ENCODE data around the gene C12orf42. TPM values are rescaled to one million over a fixed set of nuclear protein-coding genes. Genes with fewer than 3 reads are reported as not detected.

C12orf42 gene
- total RNA-seq, 2 experiments from 2014 or later = not detected

DNA sequence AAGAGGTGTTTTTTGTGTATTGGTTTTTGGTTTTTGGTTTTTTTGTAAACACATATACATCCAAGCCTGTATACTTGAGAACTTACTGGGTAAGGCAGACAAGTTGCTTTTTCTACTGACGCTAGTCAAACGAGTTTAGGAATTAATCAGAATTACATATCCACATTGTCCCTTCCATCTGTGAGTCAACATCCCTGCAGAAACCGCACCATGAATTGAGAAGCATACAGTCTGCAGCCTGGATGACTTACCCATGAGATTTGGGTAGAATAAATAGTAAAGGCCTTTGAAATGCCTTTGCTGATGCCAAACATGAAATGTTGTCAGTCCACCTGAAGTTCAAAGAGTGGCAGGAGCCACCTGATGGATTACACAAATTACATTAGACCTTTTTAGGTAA, 21.4 kb upstream of the C12orf42 start:
- ChIA-PET POLR2A (no interaction called here), CTCF (no interaction called here)
- DNase-seq = no peak
- peaks cover 4% of the 10 kb centered on the region for H3K4me1 Mint-ChIP-seq (ENCODE audit: low read depth)
- no peak overlapping the region for H3K4me3 Mint-ChIP-seq
- peaks cover 6% of the 10 kb centered on the region for H3K9me3 Mint-ChIP-seq
- H3K36me3 Mint-ChIP-seq = no peaks in the 10 kb centered on the region
- intact Hi-C loops (cut with micrococcal nuclease) = no loop called here
- H3K27me3 Mint-ChIP-seq = peaks cover 2% of the 10 kb centered on the region
- H3K27ac Mint-ChIP-seq = no peak overlapping the region

DNA sequence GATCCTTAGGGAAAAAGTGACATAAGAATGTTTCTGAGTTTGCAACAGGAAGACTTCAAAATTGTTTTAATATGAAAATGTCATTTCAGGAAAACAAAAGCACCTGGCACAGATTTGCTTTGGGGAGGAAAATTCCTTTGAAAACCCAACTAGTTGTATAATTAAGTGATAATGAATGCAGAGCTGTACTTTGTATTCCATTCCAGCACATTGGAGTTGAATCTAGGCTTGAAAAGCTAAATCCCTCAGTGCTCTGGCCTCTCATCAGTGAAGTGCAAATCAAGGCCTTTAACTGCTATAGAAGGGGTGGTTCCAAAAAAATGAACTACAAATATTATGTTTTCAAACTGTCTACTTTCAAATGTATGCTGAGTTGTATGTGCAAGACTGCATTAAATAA, 19.6 kb upstream of the C12orf42 start:
- POLR2A ChIA-PET = no interaction called here
- no peaks in the 10 kb centered on the region for H3K36me3 Mint-ChIP-seq
- H3K27ac Mint-ChIP-seq = no peak overlapping the region
- no peak for DNase-seq
- peaks cover 6% of the 10 kb centered on the region for H3K9me3 Mint-ChIP-seq
- peaks cover 4% of the 10 kb centered on the region for H3K4me1 Mint-ChIP-seq (ENCODE audit: low read depth)
- no peak overlapping the region for H3K4me3 Mint-ChIP-seq
- H3K27me3 Mint-ChIP-seq = peaks cover 2% of the 10 kb centered on the region
- intact Hi-C loops (cut with micrococcal nuclease) = no loop called here
- CTCF ChIA-PET = interaction anchor here (0.9 kb wide), 1 partner anchor 33 kb away, joined by 3 read pairs; no protein-coding TSS in a partner anchor

DNA sequence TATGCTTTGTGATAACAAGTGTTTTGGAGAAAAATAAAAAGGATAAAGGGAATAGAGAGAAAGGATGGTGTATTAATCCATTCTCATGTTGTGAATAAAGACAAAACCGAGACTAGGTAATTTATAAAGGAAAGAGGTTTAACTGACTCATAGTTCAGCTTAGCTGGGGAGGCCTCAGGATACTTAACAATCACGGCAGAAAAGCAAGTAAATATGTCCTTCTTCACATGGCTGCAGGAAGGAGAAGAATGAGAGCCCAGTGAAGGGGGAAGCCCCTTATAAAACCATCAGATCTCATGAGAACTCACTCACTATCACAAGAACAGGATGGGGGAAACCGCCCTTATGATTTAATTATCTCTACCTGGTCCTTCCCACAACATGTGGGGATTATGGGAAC, 18.1 kb upstream of the C12orf42 start:
- intact Hi-C loops (cut with micrococcal nuclease) = no loop called here
- Mint-ChIP-seq H3K27ac (no peak overlapping the region), H3K4me1 (ENCODE audit: low read depth) (peaks cover 4% of the 10 kb centered on the region), H3K4me3 (no peak overlapping the region), H3K27me3 (peaks cover 2% of the 10 kb centered on the region), H3K36me3 (no peaks in the 10 kb centered on the region), H3K9me3 (peaks cover 6% of the 10 kb centered on the region)
- DNase-seq = no peak
- POLR2A ChIA-PET = no interaction called here
- CTCF ChIA-PET = no interaction called here

DNA sequence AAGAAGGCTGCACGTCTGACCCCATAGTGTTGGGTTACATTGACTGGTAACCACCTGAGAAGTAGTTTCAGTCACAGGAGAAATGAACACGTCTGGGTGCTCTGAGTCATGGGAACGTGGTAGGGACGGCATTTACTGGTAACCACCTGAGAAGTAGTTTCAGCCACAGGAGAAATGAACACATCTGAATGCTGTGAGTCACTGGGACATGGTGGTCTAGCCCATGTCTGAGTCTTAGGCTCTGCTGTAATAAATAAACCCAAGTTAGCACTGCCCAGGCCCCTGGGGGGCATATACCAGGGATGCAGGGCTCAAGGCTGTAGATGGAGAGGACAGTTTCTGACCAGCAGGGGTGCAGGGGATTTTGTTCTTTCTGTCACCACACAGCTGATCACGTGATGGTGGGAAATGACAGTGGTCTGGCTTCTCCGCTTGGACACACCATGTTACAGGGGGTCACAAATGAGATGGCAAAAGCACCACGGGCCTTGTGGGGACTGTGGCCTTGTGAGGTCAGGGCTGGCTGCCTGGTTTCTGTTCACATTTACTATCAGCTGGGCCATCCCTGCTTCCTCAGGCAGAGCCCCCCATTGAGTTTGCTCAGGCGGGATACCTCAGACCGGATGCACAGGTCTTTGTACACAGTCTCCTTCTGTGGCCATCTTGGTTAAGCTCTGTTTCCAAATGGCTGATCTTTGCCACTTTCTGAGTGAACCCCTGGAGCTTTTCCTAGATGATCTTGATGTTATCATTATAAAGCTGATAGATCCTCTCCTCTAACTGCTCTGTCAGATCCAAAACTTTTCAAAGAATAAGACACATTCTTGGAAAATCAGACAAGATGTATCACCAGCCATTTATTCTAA, 9.8 kb upstream of the C12orf42 start:
- CTCF ChIA-PET = interaction anchor here (1.0 kb wide), 1 partner anchor 43 kb away, joined by 3 read pairs; no protein-coding TSS in a partner anchor
- POLR2A ChIA-PET = no interaction called here
- intact Hi-C loops (cut with micrococcal nuclease) = loop anchor here (1.0 to 2.0 kb wide), 8 partner anchors 9 to 627 kb away; no protein-coding TSS in a partner anchor
- H3K4me1 Mint-ChIP-seq (ENCODE audit: low read depth) = peaks cover 20% of the 10 kb centered on the region
- H3K36me3 Mint-ChIP-seq = no peaks in the 10 kb centered on the region
- peak; percentile 86 for DNase-seq
- no peak overlapping the region for H3K27ac Mint-ChIP-seq
- H3K9me3 Mint-ChIP-seq = no peaks in the 10 kb centered on the region
- H3K27me3 Mint-ChIP-seq = peaks cover 5% of the 10 kb centered on the region
- no peak overlapping the region for H3K4me3 Mint-ChIP-seq

DNA sequence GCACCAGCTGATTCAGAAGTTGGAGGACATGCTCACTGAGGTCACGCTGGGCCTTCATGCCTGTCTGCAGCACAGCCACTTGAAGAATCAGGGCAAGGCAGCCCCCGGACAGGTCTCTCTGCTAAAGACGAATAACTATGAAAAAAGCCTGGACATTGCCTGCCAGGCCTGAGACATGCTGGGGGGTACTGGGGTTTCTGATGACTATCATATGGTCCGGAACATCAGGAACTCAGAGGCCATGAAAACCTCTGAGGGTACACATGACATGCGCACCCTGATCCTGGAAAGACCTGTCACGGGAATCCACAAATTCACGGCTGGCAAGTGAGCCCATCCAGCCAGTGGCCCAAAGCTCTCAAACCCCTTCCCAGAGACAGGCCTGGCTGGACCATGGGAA, 8.8 kb upstream of the C12orf42 start:
- Mint-ChIP-seq H3K4me3 (no peak overlapping the region), H3K36me3 (no peaks in the 10 kb centered on the region), H3K27ac (no peak overlapping the region), H3K4me1 (ENCODE audit: low read depth) (peaks cover 22% of the 10 kb centered on the region), H3K27me3 (peaks cover 5% of the 10 kb centered on the region), H3K9me3 (no peaks in the 10 kb centered on the region)
- no peak for DNase-seq
- intact Hi-C loops (cut with micrococcal nuclease) = loop anchor here (1.0 to 2.0 kb wide), 8 partner anchors 8 to 626 kb away; no protein-coding TSS in a partner anchor
- CTCF ChIA-PET = interaction anchor here (1.3 kb wide), 2 partner anchors 9 to 44 kb away, joined by 3 to 4 read pairs; partner anchors contain the start of gene C12orf42
- POLR2A ChIA-PET = no interaction called here

DNA sequence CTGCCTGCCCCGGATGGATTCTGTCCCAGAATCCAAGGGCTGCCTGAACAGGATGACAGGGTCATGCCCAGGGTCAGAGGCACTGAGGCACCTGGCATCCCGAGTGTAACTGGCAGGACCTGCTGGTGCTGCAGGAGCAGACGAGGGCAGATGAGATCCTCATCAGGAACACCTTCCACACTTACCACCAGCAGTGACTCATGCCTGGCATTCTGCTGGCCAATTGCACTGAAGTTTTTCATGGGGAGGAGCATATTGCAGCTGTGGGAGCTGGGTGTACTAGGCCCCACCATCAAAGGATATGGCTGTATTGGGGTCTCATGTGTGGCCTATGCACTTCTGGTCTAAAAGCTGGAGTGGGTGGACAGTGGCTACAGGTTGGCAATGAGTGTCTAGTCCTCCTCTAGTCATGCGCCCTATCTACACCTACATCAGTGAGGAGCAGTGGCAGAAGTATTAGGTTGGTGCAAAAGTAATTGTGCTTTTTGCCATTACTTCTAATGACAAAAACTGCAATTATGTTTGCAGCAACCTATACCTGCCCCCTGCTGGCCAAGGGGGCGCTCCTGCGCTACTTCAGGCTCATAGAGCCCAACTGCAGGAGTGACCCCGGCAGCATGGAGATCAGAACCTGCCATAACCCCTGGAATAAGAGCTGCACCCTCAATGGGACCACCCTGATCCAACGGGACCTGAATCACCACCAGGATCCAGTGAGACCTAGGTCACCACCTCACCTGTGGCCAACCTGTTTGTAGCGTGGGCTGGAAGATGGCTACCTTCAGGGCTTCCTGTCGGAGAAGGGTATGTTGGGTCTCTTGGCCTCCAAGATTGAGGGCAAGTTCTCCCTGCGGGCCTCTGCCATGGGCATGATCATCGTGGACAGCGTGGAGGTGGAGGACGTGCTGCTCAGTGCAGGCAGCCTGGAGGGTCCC, 8.0 kb upstream of the C12orf42 start:
- CTCF ChIA-PET = interaction anchor here (1.1 to 1.3 kb wide), 3 partner anchors 8 to 620 kb away, joined by 3 to 4 read pairs (median 3); partner anchors contain the start of gene C12orf42
- DNase-seq = peak; percentile 60
- intact Hi-C loops (cut with micrococcal nuclease) = loop anchor here (2.0 kb wide), 2 partner anchors 555 to 621 kb away; no protein-coding TSS in a partner anchor
- POLR2A ChIA-PET = no interaction called here
- Mint-ChIP-seq H3K9me3 (no peaks in the 10 kb centered on the region), H3K4me3 (no peak overlapping the region), H3K27ac (no peak overlapping the region), H3K36me3 (no peaks in the 10 kb centered on the region), H3K4me1 (ENCODE audit: low read depth) (peaks cover 29% of the 10 kb centered on the region), H3K27me3 (peaks cover 5% of the 10 kb centered on the region)

DNA sequence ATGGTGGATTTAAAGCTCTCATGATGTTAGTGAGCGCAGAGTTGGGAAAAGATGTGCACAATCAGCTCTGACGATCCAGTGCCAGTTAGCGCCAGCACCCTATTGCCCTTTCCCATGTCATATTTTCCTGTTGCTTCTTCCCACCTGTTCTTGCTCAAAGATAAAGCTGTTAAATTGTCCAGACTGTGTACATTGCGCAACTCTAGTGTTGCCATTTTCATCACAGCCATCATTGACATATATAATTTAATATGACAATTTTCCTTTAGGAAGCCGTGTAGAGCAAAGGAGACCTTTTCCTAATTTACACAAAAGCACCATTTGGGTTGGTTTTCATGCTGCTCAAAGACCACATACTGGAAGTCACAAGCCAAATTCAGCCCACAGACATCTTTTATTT, 5.7 kb upstream of the C12orf42 start:
- Mint-ChIP-seq H3K4me1 (ENCODE audit: low read depth) (peaks cover 33% of the 10 kb centered on the region), H3K27ac (no peak overlapping the region), H3K9me3 (peaks cover 6% of the 10 kb centered on the region), H3K36me3 (no peaks in the 10 kb centered on the region), H3K27me3 (peaks cover 10% of the 10 kb centered on the region), H3K4me3 (no peak overlapping the region)
- CTCF ChIA-PET = interaction anchor here (1.0 kb wide), 1 partner anchor 47 kb away, joined by 5 read pairs; no protein-coding TSS in a partner anchor
- no peak for DNase-seq
- POLR2A ChIA-PET = no interaction called here
- intact Hi-C loops (cut with micrococcal nuclease) = no loop called here

DNA sequence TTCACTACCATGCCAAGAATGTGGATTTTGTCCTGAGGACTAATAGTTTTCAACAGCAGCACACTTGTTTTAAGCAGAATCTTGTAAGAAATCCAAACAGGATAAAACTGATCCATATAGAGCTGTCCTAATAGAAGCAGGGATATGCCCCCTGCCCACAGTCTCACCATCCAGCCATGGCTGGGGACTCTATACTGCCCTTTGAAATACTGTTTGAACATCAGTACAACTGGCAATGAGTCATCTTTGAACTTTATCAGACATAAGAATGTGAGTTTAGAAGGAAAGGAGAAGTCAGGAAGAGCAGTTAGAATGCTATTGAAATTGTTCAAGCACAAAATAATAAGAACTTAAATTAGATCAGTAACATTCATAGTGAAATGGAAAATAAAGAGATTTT, 3.8 kb upstream of the C12orf42 start:
- DNase-seq = no peak
- Mint-ChIP-seq H3K27ac (no peak overlapping the region), H3K4me3 (no peak overlapping the region), H3K9me3 (peaks cover 6% of the 10 kb centered on the region), H3K27me3 (peaks cover 19% of the 10 kb centered on the region), H3K4me1 (ENCODE audit: low read depth) (peaks cover 30% of the 10 kb centered on the region), H3K36me3 (no peaks in the 10 kb centered on the region)
- POLR2A ChIA-PET = no interaction called here
- CTCF ChIA-PET = no interaction called here
- intact Hi-C loops (cut with micrococcal nuclease) = loop anchor here (1.0 to 5.0 kb wide), 4 partner anchors 42 to 429 kb away; no protein-coding TSS in a partner anchor

DNA sequence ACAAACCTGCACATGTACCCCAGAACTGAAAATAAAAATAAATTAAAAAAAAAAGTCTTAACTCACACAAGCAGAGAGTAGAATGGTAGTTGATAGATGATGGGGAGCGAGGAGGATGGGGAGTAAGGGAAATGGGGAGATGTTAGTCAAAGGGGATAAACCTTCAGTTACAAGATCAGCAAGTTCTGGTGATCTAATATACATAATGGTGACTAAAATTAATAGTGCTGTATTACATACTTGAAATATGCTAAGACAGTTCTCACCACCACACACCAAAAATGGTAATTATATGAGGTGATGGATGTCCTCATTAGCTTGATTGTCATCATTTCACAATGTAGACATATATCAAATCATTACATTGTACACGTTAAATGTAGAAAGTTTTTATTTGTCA, 3.2 kb upstream of the C12orf42 start:
- peak overlapping the region; percentile 14 for H3K27ac Mint-ChIP-seq
- peaks cover 31% of the 10 kb centered on the region for H3K4me1 Mint-ChIP-seq (ENCODE audit: low read depth)
- intact Hi-C loops (cut with micrococcal nuclease) = loop anchor here (1.0 to 5.0 kb wide), 4 partner anchors 42 to 430 kb away; no protein-coding TSS in a partner anchor
- peaks cover 23% of the 10 kb centered on the region for H3K27me3 Mint-ChIP-seq
- ChIA-PET POLR2A (no interaction called here), CTCF (no interaction called here)
- no peak overlapping the region for H3K4me3 Mint-ChIP-seq
- no peak for DNase-seq
- H3K9me3 Mint-ChIP-seq = peaks cover 6% of the 10 kb centered on the region
- H3K36me3 Mint-ChIP-seq = no peaks in the 10 kb centered on the region

DNA sequence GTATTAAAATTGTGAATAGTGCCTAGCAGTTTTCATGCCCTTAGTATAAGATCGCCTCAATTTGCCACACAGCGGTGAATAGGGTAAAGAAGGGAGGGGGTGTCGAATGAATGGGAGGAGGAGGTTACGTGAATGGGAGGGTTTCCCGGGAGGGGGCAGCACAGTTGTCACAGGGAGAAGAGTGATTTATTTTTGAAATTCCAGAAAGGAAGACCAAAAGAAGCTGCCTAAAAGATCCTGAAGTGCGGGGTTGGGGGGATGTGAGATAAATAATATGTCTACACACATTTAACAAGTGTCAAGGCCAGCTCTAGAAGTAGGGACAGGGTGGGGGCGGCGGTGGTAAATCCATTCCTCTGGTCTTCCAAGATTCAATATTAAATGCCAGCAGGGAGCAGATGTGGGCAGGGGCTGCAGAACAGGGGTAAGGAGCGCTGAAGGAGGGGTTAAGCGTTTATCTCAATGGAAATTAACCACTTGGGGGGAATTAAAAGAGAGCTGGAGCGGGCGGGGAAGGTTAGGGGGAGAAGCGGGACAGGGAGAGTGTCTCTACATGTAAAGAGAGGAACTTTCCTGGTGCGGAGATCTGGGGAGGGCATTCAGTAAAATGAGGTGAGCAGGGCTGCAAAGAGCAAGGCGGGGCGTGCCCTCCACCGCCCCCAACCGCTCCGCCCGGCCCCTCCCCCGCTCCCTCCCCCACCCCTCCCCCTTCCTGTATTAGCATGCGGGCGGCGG, 867 bp downstream of the C12orf42 start:
- no peak for DNase-seq
- ChIA-PET POLR2A (no interaction called here), CTCF (interaction anchor here (1.2 to 3.4 kb wide), 2 partner anchors 9 to 54 kb away, joined by 4 to 38 read pairs; no protein-coding TSS in a partner anchor)
- peaks cover 6% of the 10 kb centered on the region for H3K9me3 Mint-ChIP-seq
- peak overlapping the region; percentile 52 for H3K4me3 Mint-ChIP-seq
- intact Hi-C loops (cut with micrococcal nuclease) = loop anchor here (5.0 kb wide), 2 partner anchors 38 to 137 kb away; no protein-coding TSS in a partner anchor
- H3K27me3 Mint-ChIP-seq = peaks cover 30% of the 10 kb centered on the region
- H3K36me3 Mint-ChIP-seq = no peaks in the 10 kb centered on the region
- peaks cover 26% of the 10 kb centered on the region for H3K4me1 Mint-ChIP-seq (ENCODE audit: low read depth)
- no peak overlapping the region for H3K27ac Mint-ChIP-seq

DNA sequence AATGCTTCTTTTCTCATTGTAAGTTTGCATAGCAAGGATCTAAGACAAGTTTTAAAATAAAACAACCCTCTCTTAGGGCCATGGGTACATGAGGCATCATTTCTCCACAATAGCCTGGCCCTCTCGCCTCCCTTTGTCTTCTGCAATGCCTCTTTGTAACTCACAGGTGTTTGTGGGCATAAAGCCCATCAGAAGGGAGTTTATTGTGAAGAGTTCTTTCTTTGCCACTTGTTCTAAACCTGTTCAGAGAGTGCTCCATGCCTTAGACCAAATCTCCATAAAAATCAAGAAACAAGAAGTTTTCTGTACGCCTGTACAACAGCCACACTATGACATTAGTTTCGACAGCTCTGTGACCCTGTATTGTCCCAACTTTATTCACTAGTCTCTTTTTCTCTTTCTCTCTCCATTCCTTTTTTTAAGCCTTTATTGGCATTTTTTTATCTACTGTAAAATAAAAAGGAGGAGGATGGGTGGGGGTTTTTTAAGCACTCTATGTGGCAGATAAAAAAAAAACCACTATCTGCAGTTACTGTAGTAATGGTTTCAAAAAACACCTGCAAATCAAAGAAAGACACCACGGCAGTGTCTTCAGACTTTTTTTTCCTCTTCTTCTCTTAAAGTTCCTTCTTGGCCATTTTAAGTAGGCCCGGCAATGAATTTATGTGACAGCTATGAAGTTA, 1.6 kb downstream of the C12orf42 start:
- DNase-seq = no peak
- Mint-ChIP-seq H3K27ac (no peak overlapping the region), H3K36me3 (no peaks in the 10 kb centered on the region), H3K4me3 (peak overlapping the region; percentile 52), H3K4me1 (ENCODE audit: low read depth) (peaks cover 20% of the 10 kb centered on the region), H3K9me3 (peaks cover 6% of the 10 kb centered on the region), H3K27me3 (peaks cover 30% of the 10 kb centered on the region)
- intact Hi-C loops (cut with micrococcal nuclease) = no loop called here
- CTCF ChIA-PET = no interaction called here
- POLR2A ChIA-PET = no interaction called here
